GM19023 (cell line): ENCODE measurements around the gene STARD10.

Experiments used
- ATAC-seq: cut with Tn5 transposase; IDR thresholded peaks from one replicate; pipeline ENCODE4 v1.9.1; 2021; ENCODE audit warnings: mild to moderate bottlenecking, moderate library complexity; ENCODE audit not compliant: unreplicated experiment

STARD10 gene

GRCh38 chr11:72781313-72782080 lies 12.3 kb downstream of the STARD10 start:
- ATAC-seq: no peak

DNA sequence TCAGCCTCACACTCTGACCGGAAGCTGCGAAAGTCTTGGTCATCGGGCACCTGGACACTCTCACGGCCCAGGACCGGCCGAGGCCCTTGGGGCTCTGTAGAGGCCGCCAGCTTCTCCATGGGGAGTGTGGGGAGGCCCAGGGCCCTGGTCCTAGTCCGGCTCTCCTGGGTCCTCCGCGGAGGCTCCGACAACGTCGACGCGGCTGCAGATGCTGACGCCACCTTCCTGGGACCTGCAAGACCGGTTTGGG lies 12.9 kb downstream of the STARD10 start:
- no peak for ATAC-seq

GRCh38 chr11:72780296-72781062 lies 13.4 kb downstream of the STARD10 start:
- ATAC-seq: no peak

- no peak for ATAC-seq
Observed at GRCh38 chr11:72779495-72780128, 14.2 kb downstream of the STARD10 start.

DNA sequence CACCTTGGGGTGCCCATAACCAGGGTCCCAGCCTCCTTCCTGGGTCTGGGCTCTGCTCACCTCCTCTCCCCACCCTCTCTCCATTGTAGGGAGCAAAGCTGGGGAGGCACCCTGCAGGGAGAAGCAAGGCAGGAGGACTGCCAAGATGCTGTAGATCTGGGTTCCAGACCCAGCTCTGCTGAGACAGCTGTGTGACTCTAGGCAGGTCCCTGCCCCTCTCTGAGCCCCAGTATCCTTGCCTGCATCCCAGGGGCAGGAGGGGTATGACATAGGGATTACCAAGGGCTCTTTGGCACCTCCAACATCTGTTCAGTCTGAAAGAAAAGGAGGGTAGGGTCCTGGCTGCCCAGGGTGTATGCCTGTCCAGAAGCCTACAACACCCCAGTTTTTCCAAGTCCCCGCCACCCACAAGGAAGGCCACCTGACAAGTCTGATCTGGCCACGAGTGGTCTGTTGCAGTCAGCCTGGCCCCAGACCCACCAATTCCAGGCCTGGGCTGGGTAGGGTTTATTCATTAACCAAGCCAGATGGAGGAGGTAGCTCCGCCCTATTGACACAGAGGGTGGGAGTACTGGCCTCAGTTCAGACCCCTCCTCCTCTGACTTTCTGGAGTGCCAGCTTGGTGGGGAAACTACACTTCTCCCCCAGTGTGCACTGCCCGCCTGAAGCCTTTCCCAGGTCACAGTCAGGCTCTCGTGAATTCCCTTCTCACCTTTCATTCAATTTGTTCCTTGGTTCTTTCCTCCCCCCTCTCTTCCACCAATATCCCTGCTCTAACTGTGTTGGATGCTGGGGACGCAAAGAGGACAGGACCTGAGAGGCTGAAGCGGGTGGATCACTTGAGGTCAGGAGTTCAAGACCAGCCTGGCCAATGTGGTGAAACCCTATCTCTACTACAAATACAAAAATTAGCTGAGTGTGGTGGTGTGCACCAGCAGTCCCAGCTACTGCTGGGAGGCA lies 15.0 kb downstream of the STARD10 start:
- no peak for ATAC-seq

DNA sequence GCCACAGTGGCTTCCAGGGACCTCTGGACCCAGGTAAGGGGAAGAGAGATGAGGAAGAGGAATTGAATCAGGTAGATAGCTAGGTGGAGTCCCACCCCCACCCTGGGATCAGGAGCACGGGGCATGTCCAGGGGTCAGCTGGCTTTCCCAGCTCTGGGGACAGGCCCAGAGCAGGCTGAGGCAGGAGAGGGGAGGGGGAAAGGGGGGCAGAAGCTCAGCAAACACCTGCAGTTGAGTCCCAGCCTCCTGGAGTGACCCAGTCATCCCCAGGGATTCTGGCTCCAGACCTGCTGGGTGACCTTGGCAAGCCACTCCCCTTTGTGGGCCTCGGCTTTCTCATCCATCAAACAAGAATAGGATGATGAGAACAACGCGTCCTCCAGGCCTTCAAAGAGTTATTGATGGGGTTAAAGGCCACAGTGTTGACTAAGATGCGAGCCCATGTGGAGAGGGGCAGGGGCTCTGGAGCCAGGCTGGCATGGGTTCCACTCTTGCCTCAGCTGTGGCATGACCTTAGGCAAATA lies 16.0 kb downstream of the STARD10 start:
- no peak for ATAC-seq

DNA sequence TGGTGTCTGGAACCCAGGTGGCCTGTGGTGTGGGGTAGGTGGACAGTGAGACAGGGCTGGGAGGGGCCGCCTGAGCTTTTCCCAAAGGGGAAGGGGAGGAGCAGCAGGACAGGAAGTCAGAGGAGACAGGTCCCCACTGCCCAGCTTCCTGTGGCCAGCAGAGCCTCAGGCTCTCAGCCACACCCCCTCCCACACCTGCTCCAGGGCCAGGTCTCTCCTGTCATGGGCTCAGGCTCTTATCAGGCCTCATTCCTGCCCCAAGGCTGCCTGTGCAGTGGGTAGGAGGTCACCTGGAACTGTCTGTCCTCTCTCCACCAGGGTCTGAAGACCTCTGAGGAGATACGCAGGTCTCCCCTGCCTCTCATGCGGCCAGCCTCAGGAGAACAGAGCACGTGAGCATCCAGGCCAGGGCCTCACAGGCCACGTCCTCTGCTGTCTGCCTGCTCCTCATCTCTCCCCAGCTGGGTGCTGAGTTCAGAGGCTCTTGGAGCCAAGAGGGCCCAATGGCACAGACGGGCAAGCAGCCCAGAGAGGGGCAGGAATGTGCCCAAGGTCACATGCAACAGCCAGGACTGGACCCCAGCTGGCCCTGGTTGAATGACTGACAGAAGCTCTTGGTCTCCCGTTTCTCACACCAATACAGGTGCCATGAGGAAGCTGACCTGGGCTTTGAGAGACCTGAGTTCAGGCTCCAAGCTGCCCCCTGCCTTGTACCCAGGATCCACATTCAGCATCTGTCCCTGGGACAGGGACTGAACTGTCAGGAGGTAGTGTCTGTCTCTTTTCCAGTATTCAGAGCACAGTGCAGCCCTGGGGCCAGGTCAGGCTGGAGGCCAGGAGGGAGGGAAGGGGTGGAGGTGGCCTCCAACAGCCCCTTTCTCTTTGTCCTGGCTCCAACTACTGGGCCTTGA lies 16.7 kb downstream of the STARD10 start:
- no peak for ATAC-seq

DNA sequence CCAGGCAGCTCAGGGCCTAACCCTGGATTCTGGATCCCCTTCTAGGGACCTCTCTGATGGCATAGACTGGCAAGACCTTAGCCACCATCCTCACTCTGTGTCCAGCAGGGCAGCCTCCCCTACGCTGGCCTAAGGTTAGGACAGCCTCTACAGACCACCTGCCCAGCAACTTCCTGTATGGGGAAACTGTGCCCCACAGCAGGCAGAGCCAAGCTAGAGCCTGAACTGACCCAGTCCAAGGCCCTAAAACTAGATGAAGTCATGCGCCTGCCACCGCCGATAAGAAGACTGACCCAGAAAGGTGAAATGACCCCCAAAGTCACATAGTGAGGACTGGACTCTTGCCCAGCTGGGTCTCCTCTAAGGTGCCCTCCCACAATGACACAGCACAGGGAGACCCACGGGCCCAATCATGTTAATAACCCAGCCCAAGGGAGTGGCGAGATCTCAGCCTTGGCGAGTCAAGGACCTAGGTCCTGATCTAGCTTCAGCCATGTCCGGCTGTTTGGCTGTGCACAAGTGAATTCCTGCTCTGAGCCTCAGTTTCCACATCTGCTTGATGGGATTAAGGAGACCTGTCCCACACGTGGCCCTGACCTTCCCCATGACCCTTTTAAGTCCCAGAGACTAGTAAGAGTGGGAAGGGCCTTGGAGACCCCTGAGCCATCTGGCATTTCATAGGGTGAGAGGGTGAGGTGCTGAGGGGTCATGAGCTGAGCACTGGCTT lies 17.6 kb downstream of the STARD10 start:
- ATAC-seq: no peak

DNA sequence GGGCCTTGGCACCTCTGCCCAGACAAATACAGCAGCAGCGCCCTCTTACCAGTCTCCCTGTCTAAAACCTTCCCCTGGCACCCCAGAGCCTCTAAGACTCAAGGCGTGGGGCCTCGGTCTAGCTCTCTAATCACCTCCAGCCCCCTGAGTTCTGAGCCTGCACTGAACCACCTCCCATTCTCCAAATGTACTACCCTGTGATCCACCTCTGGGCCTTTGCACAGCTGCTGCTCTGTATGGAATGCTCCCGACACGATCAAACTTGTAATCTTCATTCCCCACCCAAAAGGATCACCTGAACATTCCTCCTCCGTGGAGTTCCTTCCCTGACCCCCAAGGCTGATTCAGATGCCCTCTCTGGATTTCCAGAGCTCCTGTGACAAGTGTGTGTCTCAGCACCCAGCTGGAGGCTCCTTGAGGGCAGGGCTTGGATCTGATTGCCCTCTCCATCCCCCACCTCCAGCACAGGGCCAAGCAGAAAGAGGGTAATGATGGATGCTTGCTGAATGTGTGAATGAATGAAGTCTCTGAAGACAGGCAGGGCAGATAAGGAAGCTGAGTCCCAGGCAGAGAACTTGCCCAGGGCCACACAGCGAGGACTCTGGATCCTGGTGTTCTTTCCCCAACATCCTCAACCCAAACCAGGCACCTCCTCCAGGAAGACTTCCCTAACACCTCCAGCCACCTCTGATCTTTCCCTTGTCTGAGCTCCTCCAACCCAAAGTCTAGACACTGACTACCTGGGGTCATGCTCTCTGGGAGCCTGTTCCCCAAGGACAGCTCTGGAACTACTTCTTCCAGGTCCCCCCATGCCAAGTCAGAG lies 18.3 kb downstream of the STARD10 start:
- no peak for ATAC-seq

DNA sequence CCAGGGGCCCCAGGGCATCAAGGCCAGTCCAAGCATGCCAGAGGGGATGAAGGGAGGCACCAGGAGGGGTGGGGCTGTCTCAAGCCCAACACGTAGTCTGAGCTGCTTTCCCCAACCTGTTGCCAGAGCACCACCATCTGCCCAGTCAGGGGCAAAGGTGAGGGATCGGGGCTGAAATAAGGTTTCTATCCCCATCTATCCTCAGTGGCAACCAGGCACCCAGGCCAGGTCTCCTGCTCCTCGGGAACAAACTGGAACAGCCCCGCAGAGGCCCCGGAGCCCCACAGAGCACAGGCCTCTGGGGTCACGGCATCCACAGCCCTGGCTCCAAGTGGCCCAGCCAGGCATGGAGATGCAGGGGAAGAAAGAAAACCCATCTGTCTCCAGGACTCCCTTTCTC lies 19.3 kb downstream of the STARD10 start:
- no peak for ATAC-seq

DNA sequence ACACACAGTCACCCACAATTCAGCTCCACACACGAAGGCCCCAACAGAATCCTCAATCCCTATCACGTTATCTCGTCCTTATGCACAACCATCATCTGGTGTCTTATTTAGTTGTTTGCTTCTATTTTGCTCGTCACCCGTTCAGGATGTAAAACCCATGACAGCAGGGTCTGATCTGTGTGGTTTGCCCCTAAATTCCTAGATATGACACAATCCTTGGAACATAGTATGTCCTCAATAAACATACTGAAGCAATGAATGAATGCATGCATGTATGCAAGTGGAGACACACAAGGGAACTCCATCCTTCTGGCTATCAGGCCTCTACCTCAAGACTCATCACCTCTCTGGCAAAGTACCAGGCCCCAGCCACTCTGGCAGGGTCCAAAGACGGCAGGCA lies 20.2 kb downstream of the STARD10 start:
- ATAC-seq: no peak

- no peak for ATAC-seq
Observed at GRCh38 chr11:72773291-72773690, 20.6 kb downstream of the STARD10 start.

DNA sequence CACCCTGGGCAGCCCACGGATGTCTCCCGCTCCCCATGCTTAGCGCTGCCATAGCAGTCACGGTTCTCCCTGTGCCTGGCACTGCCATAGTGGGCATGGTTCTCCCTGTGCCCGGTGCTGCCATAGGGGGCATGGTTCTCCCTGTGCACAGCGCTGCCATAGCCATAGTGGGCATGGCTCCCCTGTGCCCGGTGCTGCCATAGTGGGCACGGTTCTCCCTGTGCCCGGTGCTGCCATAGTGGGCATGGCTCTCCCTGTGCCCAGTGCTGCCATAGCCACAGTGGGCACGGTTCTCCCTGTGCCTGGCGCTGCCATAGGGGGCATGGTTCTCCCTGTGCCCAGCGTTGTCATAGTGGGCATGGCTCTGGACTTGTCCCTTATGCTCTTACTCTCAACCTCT lies 21.8 kb downstream of the STARD10 start:
- ATAC-seq: no peak

DNA sequence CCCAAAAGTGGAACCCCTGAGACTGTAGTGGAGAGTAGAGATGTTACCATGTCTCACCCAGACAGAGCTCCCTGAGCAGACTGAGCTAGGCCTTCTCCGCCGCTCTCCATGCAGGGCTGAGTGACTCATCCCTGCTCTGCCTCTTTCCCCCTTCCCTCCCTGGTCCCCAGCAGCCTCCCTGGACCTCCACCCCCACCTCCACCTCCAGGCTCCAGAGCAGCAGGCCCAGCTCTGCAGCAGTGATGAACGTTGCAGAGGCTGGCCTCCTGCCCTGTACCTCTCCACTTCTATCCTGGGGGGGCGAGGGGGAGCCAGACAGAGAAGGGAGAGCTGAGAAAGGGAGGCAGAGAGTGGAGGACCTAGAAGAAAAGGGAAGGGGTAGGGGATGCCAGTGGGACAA lies 22.3 kb downstream of the STARD10 start:
- no peak for ATAC-seq

DNA sequence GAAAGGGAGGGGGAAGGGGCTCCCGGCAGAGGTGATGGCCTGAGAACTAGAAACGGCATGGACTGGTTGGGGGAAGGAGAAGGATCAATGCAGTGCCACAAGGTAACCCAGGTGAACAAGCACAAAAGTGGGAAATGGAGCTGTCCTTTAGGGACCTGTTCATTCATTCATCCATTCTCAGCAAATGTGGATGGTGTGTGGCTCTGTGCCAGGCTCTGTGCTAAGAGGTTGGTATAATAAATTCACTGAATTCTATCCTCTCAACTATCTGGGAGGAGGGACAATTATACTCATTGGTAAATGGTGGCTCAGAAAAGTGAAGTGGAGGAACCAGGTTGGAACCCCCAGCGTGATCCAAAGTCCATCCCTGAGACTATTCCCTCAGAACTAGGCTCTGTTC lies 23.0 kb downstream of the STARD10 start:
- no peak for ATAC-seq

- ATAC-seq: no peak
Observed at GRCh38 chr11:72769680-72770079, 24.2 kb downstream of the STARD10 start.

- ATAC-seq: no peak
Observed at GRCh38 chr11:72768581-72768980, 25.3 kb downstream of the STARD10 start.
